ENCODE results near the gene MED22.

Gene MED22

DNA sequence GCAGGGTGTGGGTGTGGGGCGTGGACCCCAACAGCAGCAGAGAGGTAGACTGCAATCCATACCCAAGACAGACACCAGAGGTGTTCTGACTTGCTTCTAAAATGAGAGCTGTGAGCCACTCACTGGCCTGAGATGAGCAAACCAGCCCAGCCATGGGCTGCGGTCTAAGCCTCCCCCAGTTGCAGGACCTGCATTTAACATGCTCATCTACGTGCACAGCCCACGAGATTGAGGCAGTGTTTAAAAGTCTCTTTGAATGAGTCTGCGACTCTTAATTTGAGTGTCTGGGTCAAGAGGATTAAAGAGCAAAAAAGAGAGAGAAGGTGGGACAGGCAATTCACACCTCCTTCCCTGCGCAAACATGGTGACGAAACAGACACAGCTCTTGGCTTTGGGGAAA lies 22.0 kb upstream of the MED22 start:
- no peak overlapping the region for H2AFZ ChIP-seq (ENCODE audit: low read length)
- no peak for DNase-seq (ENCODE audit: low spot score)
- H3K4me3 ChIP-seq (ENCODE audit: low read length in 2 of 2): no peak overlapping the region
- H3K4ac ChIP-seq (ENCODE audit: low read length): no peak overlapping the region
- H3K18ac ChIP-seq (ENCODE audit: low read length): no peak overlapping the region
- peaks cover 40% of the 10 kb centered on the region for H3K79me1 ChIP-seq (ENCODE audit: low read depth, low read length)
- H3K4me2 ChIP-seq (ENCODE audit: insufficient read depth, low read length, poor library complexity, severe bottlenecking): no peak overlapping the region
- H4K91ac ChIP-seq (ENCODE audit: low read depth, low read length, poor library complexity): no peak overlapping the region
- H2BK15ac ChIP-seq (ENCODE audit: low read length): no peak overlapping the region
- peaks cover 0 to 1% (median 0%) of the 10 kb centered on the region in 3 experiments for H3K27me3 ChIP-seq (ENCODE audit: control insufficient read depth in 3 of 3, insufficient read depth in 3 of 3, low read depth in 1 of 3, low read length in 3 of 3)
- no peak overlapping the region for H2AK5ac ChIP-seq (ENCODE audit: low read depth, low read length)
- H3K36me3 ChIP-seq (replicated peaks in 1 of 2; ENCODE audit: control insufficient read depth in 2 of 2, insufficient read depth in 2 of 2, low read length in 2 of 2): peaks cover 44 to 91% of the 10 kb centered on the region in 2 donors
- no peak overlapping the region for H2BK12ac ChIP-seq (ENCODE audit: low read length)
- no CpG with 5 or more reads among the region's 7 CpGs for WGBS, 2 donors (ENCODE audit: extremely low coverage in 2 of 2, insufficient read length in 2 of 2, insufficient replicate concordance in 1 of 2)
- H3K9ac ChIP-seq (ENCODE audit: low read depth, low read length, poor library complexity): no peak overlapping the region
- H3K23ac ChIP-seq (ENCODE audit: low read depth, low read length, poor library complexity): no peak overlapping the region
- no peak overlapping the region for H2BK5ac ChIP-seq (ENCODE audit: low read length)
- no peak overlapping the region for H2BK120ac ChIP-seq (ENCODE audit: low read depth, low read length)
- H3K4me1 ChIP-seq (ENCODE audit: control insufficient read depth in 2 of 2, insufficient read depth in 1 of 2, low read depth in 1 of 2, low read length in 2 of 2): peaks cover 0 to 5% of the 10 kb centered on the region in 2 donors
- H3K14ac ChIP-seq (ENCODE audit: low read length): no peak overlapping the region
- H3K27ac ChIP-seq (replicated peaks; ENCODE audit: low read length): no peak overlapping the region
- no peaks in the 10 kb centered on the region for H3K9me3 ChIP-seq (replicated peaks in 1 of 2; ENCODE audit: control insufficient read depth in 2 of 2, insufficient read depth in 1 of 2, low read depth in 1 of 2, low read length in 2 of 2)
- H4K8ac ChIP-seq (ENCODE audit: low read depth, low read length): no peak overlapping the region

DNA sequence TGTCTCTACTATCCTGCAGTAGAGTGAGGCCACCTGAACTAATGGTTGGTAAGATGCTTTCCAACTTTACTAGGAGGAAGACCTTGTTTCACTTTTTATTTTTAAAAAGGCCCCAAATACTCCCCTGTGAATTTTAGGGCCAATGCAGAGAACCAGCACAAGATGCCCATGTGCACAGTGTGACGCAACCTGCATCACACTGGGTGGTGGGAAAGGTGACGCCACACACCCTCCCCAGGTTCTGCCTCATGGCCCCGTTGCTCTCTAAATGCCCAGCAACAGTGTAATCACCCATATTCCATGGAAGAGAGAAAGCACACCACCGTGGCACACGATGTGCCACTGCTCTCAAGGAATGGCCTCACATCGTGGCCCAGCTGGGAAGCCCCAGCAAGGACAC lies 21.5 kb upstream of the MED22 start:
- H3K4me1 ChIP-seq (ENCODE audit: control insufficient read depth in 2 of 2, insufficient read depth in 1 of 2, low read depth in 1 of 2, low read length in 2 of 2): peaks cover 0 to under 1% of the 10 kb centered on the region in 2 donors
- H2BK120ac ChIP-seq (ENCODE audit: low read depth, low read length): no peak overlapping the region
- H3K4ac ChIP-seq (ENCODE audit: low read length): no peak overlapping the region
- no peak overlapping the region for H2AK5ac ChIP-seq (ENCODE audit: low read depth, low read length)
- no peak overlapping the region for H2BK12ac ChIP-seq (ENCODE audit: low read length)
- H2AFZ ChIP-seq (ENCODE audit: low read length): no peak overlapping the region
- no peak overlapping the region for H3K4me2 ChIP-seq (ENCODE audit: insufficient read depth, low read length, poor library complexity, severe bottlenecking)
- H4K8ac ChIP-seq (ENCODE audit: low read depth, low read length): no peak overlapping the region
- H3K4me3 ChIP-seq (ENCODE audit: low read length in 2 of 2): no peak overlapping the region
- H3K36me3 ChIP-seq (replicated peaks in 1 of 2; ENCODE audit: control insufficient read depth in 2 of 2, insufficient read depth in 2 of 2, low read length in 2 of 2): peaks cover 47 to 94% of the 10 kb centered on the region in 2 donors
- WGBS, 2 donors (ENCODE audit: extremely low coverage in 2 of 2, insufficient read length in 2 of 2, insufficient replicate concordance in 1 of 2): no CpG with 5 or more reads among the region's 6 CpGs
- H3K27me3 ChIP-seq (ENCODE audit: control insufficient read depth in 3 of 3, insufficient read depth in 3 of 3, low read depth in 1 of 3, low read length in 3 of 3): peaks cover 0 to 1% (median 0%) of the 10 kb centered on the region in 3 experiments
- no peak for DNase-seq (ENCODE audit: low spot score)
- H3K23ac ChIP-seq (ENCODE audit: low read depth, low read length, poor library complexity): peak overlapping the region; percentile 49
- peak overlapping the region; percentile 50 for H3K9ac ChIP-seq (ENCODE audit: low read depth, low read length, poor library complexity)
- H2BK15ac ChIP-seq (ENCODE audit: low read length): no peak overlapping the region
- no peak overlapping the region for H4K91ac ChIP-seq (ENCODE audit: low read depth, low read length, poor library complexity)
- no peak overlapping the region for H3K18ac ChIP-seq (ENCODE audit: low read length)
- no peak overlapping the region for H3K14ac ChIP-seq (ENCODE audit: low read length)
- H3K27ac ChIP-seq (replicated peaks; ENCODE audit: low read length): no peak overlapping the region
- no peaks in the 10 kb centered on the region for H3K9me3 ChIP-seq (replicated peaks in 1 of 2; ENCODE audit: control insufficient read depth in 2 of 2, insufficient read depth in 1 of 2, low read depth in 1 of 2, low read length in 2 of 2)
- peaks cover 40% of the 10 kb centered on the region for H3K79me1 ChIP-seq (ENCODE audit: low read depth, low read length)
- no peak overlapping the region for H2BK5ac ChIP-seq (ENCODE audit: low read length)

GRCh38 chr9:133368249-133368881 lies 20.4 kb upstream of the MED22 start:
- H3K4me3 ChIP-seq (ENCODE audit: low read length in 2 of 2): peak overlapping the region in 1 of 2 donors; percentile 32
- no peak overlapping the region for H3K9ac ChIP-seq (ENCODE audit: low read depth, low read length, poor library complexity)
- no peak overlapping the region for H2BK12ac ChIP-seq (ENCODE audit: low read length)
- H3K79me1 ChIP-seq (ENCODE audit: low read depth, low read length): peaks cover 40% of the 10 kb centered on the region
- no peak overlapping the region for H3K4me2 ChIP-seq (ENCODE audit: insufficient read depth, low read length, poor library complexity, severe bottlenecking)
- no peak overlapping the region for H4K8ac ChIP-seq (ENCODE audit: low read depth, low read length)
- H3K36me3 ChIP-seq (replicated peaks in 1 of 2; ENCODE audit: control insufficient read depth in 2 of 2, insufficient read depth in 2 of 2, low read length in 2 of 2): peaks cover 55 to 96% of the 10 kb centered on the region in 2 donors
- no peak overlapping the region for H2AFZ ChIP-seq (ENCODE audit: low read length)
- H3K4ac ChIP-seq (ENCODE audit: low read length): no peak overlapping the region
- H3K18ac ChIP-seq (ENCODE audit: low read length): no peak overlapping the region
- WGBS, 2 donors (ENCODE audit: extremely low coverage in 2 of 2, insufficient read length in 2 of 2, insufficient replicate concordance in 1 of 2): no CpG with 5 or more reads among the region's 18 CpGs
- no peak overlapping the region for H2BK15ac ChIP-seq (ENCODE audit: low read length)
- no peaks in the 10 kb centered on the region for H3K4me1 ChIP-seq (ENCODE audit: control insufficient read depth in 2 of 2, insufficient read depth in 1 of 2, low read depth in 1 of 2, low read length in 2 of 2)
- H3K27ac ChIP-seq (replicated peaks; ENCODE audit: low read length): no peak overlapping the region
- no peak overlapping the region for H3K14ac ChIP-seq (ENCODE audit: low read length)
- no peak overlapping the region for H2BK120ac ChIP-seq (ENCODE audit: low read depth, low read length)
- no peak overlapping the region for H2BK5ac ChIP-seq (ENCODE audit: low read length)
- no peaks in the 10 kb centered on the region for H3K9me3 ChIP-seq (replicated peaks in 1 of 2; ENCODE audit: control insufficient read depth in 2 of 2, insufficient read depth in 1 of 2, low read depth in 1 of 2, low read length in 2 of 2)
- no peak for DNase-seq (ENCODE audit: low spot score)
- no peak overlapping the region for H4K91ac ChIP-seq (ENCODE audit: low read depth, low read length, poor library complexity)
- peak overlapping the region; percentile 40 for H3K23ac ChIP-seq (ENCODE audit: low read depth, low read length, poor library complexity)
- H3K27me3 ChIP-seq (ENCODE audit: control insufficient read depth in 3 of 3, insufficient read depth in 3 of 3, low read depth in 1 of 3, low read length in 3 of 3): peaks cover 0 to 1% (median 0%) of the 10 kb centered on the region in 3 experiments
- no peak overlapping the region for H2AK5ac ChIP-seq (ENCODE audit: low read depth, low read length)

DNA sequence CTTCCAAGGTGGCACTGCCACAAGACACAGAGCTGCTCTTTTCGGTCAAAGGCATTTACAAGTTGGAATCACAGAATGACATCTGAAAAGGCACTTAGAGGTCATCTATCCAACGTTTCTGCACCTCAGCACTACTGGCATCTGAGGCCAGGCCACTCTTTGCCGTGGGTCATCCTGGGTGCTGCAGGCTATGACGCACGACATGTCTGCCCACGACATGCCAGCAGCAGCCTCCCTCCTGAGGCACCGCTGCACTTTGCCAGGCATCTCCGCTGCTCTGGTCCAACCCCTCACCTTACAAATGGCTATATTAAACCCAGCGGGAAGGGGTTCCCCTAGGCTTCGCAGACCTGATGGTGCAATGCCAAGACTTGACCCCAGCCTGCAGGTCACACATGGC lies 19.8 kb upstream of the MED22 start:
- Histone ChIP-seq H2AFZ (ENCODE audit: low read length) (no peak overlapping the region), H3K23ac (ENCODE audit: low read depth, low read length, poor library complexity) (peak overlapping the region; percentile 40), H3K4me3 (ENCODE audit: low read length in 2 of 2) (peak overlapping the region in 1 of 2 donors; percentile 32), H3K79me1 (ENCODE audit: low read depth, low read length) (peaks cover 38% of the 10 kb centered on the region), H3K4ac (ENCODE audit: low read length) (no peak overlapping the region), H4K91ac (ENCODE audit: low read depth, low read length, poor library complexity) (no peak overlapping the region), H3K9ac (ENCODE audit: low read depth, low read length, poor library complexity) (no peak overlapping the region), H3K36me3 (replicated peaks in 1 of 2; ENCODE audit: control insufficient read depth in 2 of 2, insufficient read depth in 2 of 2, low read length in 2 of 2) (peaks cover 55 to 96% of the 10 kb centered on the region in 2 donors), H3K18ac (ENCODE audit: low read length) (no peak overlapping the region), H3K14ac (ENCODE audit: low read length) (no peak overlapping the region), H2BK12ac (ENCODE audit: low read length) (no peak overlapping the region), H2AK5ac (ENCODE audit: low read depth, low read length) (no peak overlapping the region), H4K8ac (ENCODE audit: low read depth, low read length) (no peak overlapping the region), H2BK15ac (ENCODE audit: low read length) (no peak overlapping the region), H2BK120ac (ENCODE audit: low read depth, low read length) (no peak overlapping the region), H3K27ac (replicated peaks; ENCODE audit: low read length) (no peak overlapping the region), H3K9me3 (replicated peaks in 1 of 2; ENCODE audit: control insufficient read depth in 2 of 2, insufficient read depth in 1 of 2, low read depth in 1 of 2, low read length in 2 of 2) (no peaks in the 10 kb centered on the region), H3K4me1 (ENCODE audit: control insufficient read depth in 2 of 2, insufficient read depth in 1 of 2, low read depth in 1 of 2, low read length in 2 of 2) (no peaks in the 10 kb centered on the region), H3K27me3 (ENCODE audit: control insufficient read depth in 3 of 3, insufficient read depth in 3 of 3, low read depth in 1 of 3, low read length in 3 of 3) (no peaks in the 10 kb centered on the region), H2BK5ac (ENCODE audit: low read length) (no peak overlapping the region), H3K4me2 (ENCODE audit: insufficient read depth, low read length, poor library complexity, severe bottlenecking) (no peak overlapping the region)
- no CpG with 5 or more reads among the region's 10 CpGs for WGBS, 2 donors (ENCODE audit: extremely low coverage in 2 of 2, insufficient read length in 2 of 2, insufficient replicate concordance in 1 of 2)
- no peak for DNase-seq (ENCODE audit: low spot score)
